ENCODE measurements around the gene EPHB1. TPM values are rescaled to one million over a fixed set of nuclear protein-coding genes. Genes with fewer than 3 reads are reported as not detected.

The EPHB1 gene
- total and polyA plus RNA-seq, 2 of the 13 experiments (the other 11 are each of a cell fraction or from before 2014, with no cell fraction given): 0.07 to 0.21 TPM

- TF ChIP-seq ARID5B (CRISPR knock-in tag; IDR thresholded peaks at IDR 0.05): no peak
- no peak for TF ChIP-seq KDM5A (IDR thresholded peaks at IDR 0.05; ENCODE audit: borderline replicate concordance, low read length)
- TF ChIP-seq TBX3 (IDR thresholded peaks at IDR 0.05; ENCODE audit: borderline replicate concordance): no peak
- TF ChIP-seq ZNF556 (CRISPR knock-in tag; IDR thresholded peaks at IDR 0.05; ENCODE audit: borderline replicate concordance): peak; percentile 40; the same call in 1 of the 2 replicates
- TF ChIP-seq RFXAP (CRISPR knock-in tag; IDR thresholded peaks at IDR 0.05; ENCODE audit: borderline replicate concordance): no peak
- no peak for TF ChIP-seq ZBTB2 (CRISPR knock-in tag; IDR thresholded peaks at IDR 0.05; ENCODE audit: low read depth)
- TF ChIP-seq NFKB2 (CRISPR knock-in tag; IDR thresholded peaks at IDR 0.05; ENCODE audit: borderline replicate concordance): peak; percentile 35; the same call in 1 of the 2 replicates
- TF ChIP-seq UBTF (CRISPR knock-in tag; IDR thresholded peaks at IDR 0.05): peak; percentile 18; the same call in 1 of the 2 replicates
- 0 out of 2 replicates have a peak, but pooled peaks have one; percentile 35 for TF ChIP-seq ZNF274 (CRISPR knock-in tag; IDR thresholded peaks at IDR 0.05)
- TF ChIP-seq ZFP91 (CRISPR knock-in tag; IDR thresholded peaks at IDR 0.05; ENCODE audit: borderline replicate concordance): peak; percentile 46; the same call in 1 of the 2 replicates
- no peak for TF ChIP-seq NONO (IDR thresholded peaks at IDR 0.05)
- no peak for TF ChIP-seq NONO (CRISPR knock-in tag; conservative IDR thresholded peaks at IDR 0.05)
- TF ChIP-seq LRRFIP1 (CRISPR knock-in tag; conservative IDR thresholded peaks at IDR 0.05): no peak
- TF ChIP-seq FOXC1 (CRISPR knock-in tag; IDR thresholded peaks at IDR 0.05; ENCODE audit: borderline replicate concordance): no peak
- TF ChIP-seq HNRNPLL (IDR thresholded peaks at IDR 0.05; ENCODE audit: low read depth, low read length, poor library complexity, severe bottlenecking): peak; percentile 33
These were observed at the start of gene EPHB1 (continued) for GRCh38 chr3:134794950-134795745.
